Left ventricle myocardium inferior (tissue), 1 donor: Measurements from ENCODE around the gene LOXHD1. TPM values are rescaled to one million over a fixed set of nuclear protein-coding genes. Genes with fewer than 3 reads are reported as not detected.

Experiments used
- DNase-seq: peaks from one replicate; pipeline ENCODE4 v3.0.0-alpha.2; 2020
- H3K27ac ChIP-seq: fragments of 200-600 bp; replicated peaks from 2 replicates; pipeline ENCODE4 v1.8.0; 2021
- H3K27me3 ChIP-seq: fragments of 200-600 bp; 2 replicates; pipeline ENCODE4 v1.8.0; 2021; ENCODE audit warnings: low read depth
- H3K36me3 ChIP-seq: fragments of 200-600 bp; 2 replicates; pipeline ENCODE4 v1.8.0; 2021
- H3K4me1 ChIP-seq: fragments of 200-600 bp; 2 replicates; pipeline ENCODE4 v1.8.0; 2021
- H3K4me3 ChIP-seq: fragments of 200-600 bp; 2 replicates; pipeline ENCODE4 v1.8.0; 2021; ENCODE audit warnings: mild to moderate bottlenecking, moderate library complexity
- H3K9me3 ChIP-seq: fragments of 200-600 bp; replicated peaks from 2 replicates; pipeline ENCODE4 v1.8.0; 2021
- intact Hi-C: fragments of 100-400 bp; cut with micrococcal nuclease; formaldehyde crosslinking; loops from one replicate; pipeline ENCODE4 v1.11.0; 2022
- total RNA-seq: library from RNA; stranded (reverse); fragmentation: NEBNext Ultra II Directional; extraction: Animal tissue kit (Norgen Biotek cat#: 25700); gene quantifications from one replicate; pipeline ENCODE4 v1.2.1, GENCODE V29; 2021
- TF ChIP-seq, protein P1 (sequence below): fragments of 200-600 bp; IDR thresholded peaks from 2 replicates; pipeline ENCODE4 v1.8.0; 2021; ENCODE audit warnings: antibody characterized with exemption, mild to moderate bottlenecking, borderline replicate concordance
- donor health status: DM: no; HTN: yes; CAD: no; lungs with severe emphysema.

LOXHD1 gene
- total RNA-seq, 1 donor from 2014 or later, result 0.49 TPM

DNA sequence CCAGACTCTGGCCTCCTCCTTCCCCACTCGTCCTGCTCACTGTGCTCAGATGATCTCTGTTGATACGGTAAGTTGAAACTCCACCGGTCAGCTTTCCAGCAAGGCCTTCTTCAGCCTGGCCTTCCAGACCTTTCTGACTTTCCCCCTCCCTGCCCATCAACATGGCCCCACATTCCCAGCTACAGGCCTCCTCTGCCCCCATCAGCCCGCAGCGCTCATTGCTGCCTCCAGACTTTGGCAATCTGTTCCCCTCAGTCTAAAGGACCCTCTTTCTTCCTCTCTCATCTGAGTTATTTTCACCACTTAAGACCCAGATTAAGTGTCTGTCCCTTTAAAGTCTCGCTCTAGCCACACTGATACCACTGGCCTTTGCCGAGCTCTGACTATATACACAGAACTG, 10.6 kb downstream of the LOXHD1 start:
- Histone ChIP-seq H3K9me3 (no peaks in the 10 kb centered on the region), H3K27me3 (no peaks in the 10 kb centered on the region), H3K27ac (no peak overlapping the region), H3K36me3 (no peaks in the 10 kb centered on the region), H3K4me3 (no peak overlapping the region), H3K4me1 (peaks cover 5% of the 10 kb centered on the region)
- TF ChIP-seq, protein P1, sequence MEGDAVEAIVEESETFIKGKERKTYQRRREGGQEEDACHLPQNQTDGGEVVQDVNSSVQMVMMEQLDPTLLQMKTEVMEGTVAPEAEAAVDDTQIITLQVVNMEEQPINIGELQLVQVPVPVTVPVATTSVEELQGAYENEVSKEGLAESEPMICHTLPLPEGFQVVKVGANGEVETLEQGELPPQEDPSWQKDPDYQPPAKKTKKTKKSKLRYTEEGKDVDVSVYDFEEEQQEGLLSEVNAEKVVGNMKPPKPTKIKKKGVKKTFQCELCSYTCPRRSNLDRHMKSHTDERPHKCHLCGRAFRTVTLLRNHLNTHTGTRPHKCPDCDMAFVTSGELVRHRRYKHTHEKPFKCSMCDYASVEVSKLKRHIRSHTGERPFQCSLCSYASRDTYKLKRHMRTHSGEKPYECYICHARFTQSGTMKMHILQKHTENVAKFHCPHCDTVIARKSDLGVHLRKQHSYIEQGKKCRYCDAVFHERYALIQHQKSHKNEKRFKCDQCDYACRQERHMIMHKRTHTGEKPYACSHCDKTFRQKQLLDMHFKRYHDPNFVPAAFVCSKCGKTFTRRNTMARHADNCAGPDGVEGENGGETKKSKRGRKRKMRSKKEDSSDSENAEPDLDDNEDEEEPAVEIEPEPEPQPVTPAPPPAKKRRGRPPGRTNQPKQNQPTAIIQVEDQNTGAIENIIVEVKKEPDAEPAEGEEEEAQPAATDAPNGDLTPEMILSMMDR, result no peak
- DNase-seq, result no peak
- intact Hi-C loops, result no loop called here

- DNase-seq, result no peak
- H3K4me1 ChIP-seq, result no peaks in the 10 kb centered on the region
- TF ChIP-seq, protein P1, result no peak
- H3K9me3 ChIP-seq, result no peaks in the 10 kb centered on the region
- H3K27me3 ChIP-seq, result no peaks in the 10 kb centered on the region
- no peak overlapping the region for H3K4me3 ChIP-seq
- H3K27ac ChIP-seq, result no peak overlapping the region
- intact Hi-C loops, result no loop called here
- H3K36me3 ChIP-seq, result no peaks in the 10 kb centered on the region
These were observed 14.5 kb downstream of the LOXHD1 start for GRCh38 chr18:46642561-46642960.

- Histone ChIP-seq H3K36me3 (no peaks in the 10 kb centered on the region), H3K27me3 (no peaks in the 10 kb centered on the region), H3K9me3 (no peaks in the 10 kb centered on the region), H3K4me3 (no peak overlapping the region), H3K27ac (no peak overlapping the region), H3K4me1 (no peaks in the 10 kb centered on the region)
- DNase-seq, result no peak
- intact Hi-C loops, result no loop called here
- TF ChIP-seq, protein P1, result no peak
These were observed 15.1 kb downstream of the LOXHD1 start for GRCh38 chr18:46641917-46642316.

- no peak for DNase-seq
- intact Hi-C loops, result loop anchor here (10.0 kb wide), 1 partner anchor 355 kb away; no protein-coding TSS in a partner anchor
These were observed 17.6 kb downstream of the LOXHD1 start for GRCh38 chr18:46639386-46639785.

GRCh38 chr18:46636040-46636630, 20.9 kb downstream of the LOXHD1 start:
- no peak for DNase-seq
- Histone ChIP-seq H3K27me3 (peaks cover 4% of the 10 kb centered on the region), H3K36me3 (no peaks in the 10 kb centered on the region), H3K9me3 (peaks cover 5% of the 10 kb centered on the region), H3K4me3 (no peak overlapping the region), H3K27ac (no peak overlapping the region), H3K4me1 (no peaks in the 10 kb centered on the region)
- TF ChIP-seq, protein P1, result no peak
- intact Hi-C loops, result loop anchor here (10.0 kb wide), 1 partner anchor 351 kb away; no protein-coding TSS in a partner anchor

More at GRCh38 chr18:46639386-46639785, 17.6 kb downstream of the LOXHD1 start:
- H3K4me1 ChIP-seq, result no peaks in the 10 kb centered on the region
- TF ChIP-seq, protein P1, result no peak
- H3K9me3 ChIP-seq, result no peaks in the 10 kb centered on the region
- H3K27me3 ChIP-seq, result no peaks in the 10 kb centered on the region
- H3K4me3 ChIP-seq, result no peak overlapping the region
- no peak overlapping the region for H3K27ac ChIP-seq
- no peaks in the 10 kb centered on the region for H3K36me3 ChIP-seq
